Measurements from ENCODE around the gene MACROD1. TPM values are rescaled to one million over a fixed set of nuclear protein-coding genes. Genes with fewer than 3 reads are reported as not detected.

Gene MACROD1
- total RNA-seq, 2 experiments from 2014 or later = 6.0 to 6.3 TPM

GRCh38 chr11:64059339-64060140, 106.4 kb downstream of the MACROD1 start:
- no peak overlapping the region for H3K27ac Mint-ChIP-seq
- peaks cover 23% of the 10 kb centered on the region for H3K27me3 Mint-ChIP-seq
- CTCF ChIA-PET = no interaction called here
- H3K9me3 Mint-ChIP-seq = no peaks in the 10 kb centered on the region
- peaks cover 13% of the 10 kb centered on the region for H3K4me1 ChIP-seq (ENCODE audit: insufficient read depth, low read length)
- no peak overlapping the region for H3K4me3 Mint-ChIP-seq
- no peak for TF ChIP-seq CTCF (IDR thresholded peaks at IDR 0.05)
- no peaks in the 10 kb centered on the region for H3K36me3 ChIP-seq (ENCODE audit: insufficient read depth, low read length)
- H3K27ac ChIP-seq (ENCODE audit: low read depth in 1 of 2, low read length in 2 of 2) = no peak overlapping the region
- ATAC-seq (ENCODE audit: poor library complexity) (no peak), DNase-seq (no peak)
- peaks cover 0 to 11% of the 10 kb centered on the region in 2 experiments for H3K9me3 ChIP-seq (ENCODE audit: control insufficient read depth in 1 of 2, insufficient read depth in 1 of 2, low read length in 2 of 2)
- intact Hi-C loops (cut with DNase I, micrococcal nuclease) = no loop called here
- no peak overlapping the region for H3K4me3 ChIP-seq (ENCODE audit: low read length)
- peaks cover 8% of the 10 kb centered on the region for H3K4me1 Mint-ChIP-seq (ENCODE audit: low read depth)
- POLR2A ChIA-PET = no interaction called here
- peaks cover 19 to 24% of the 10 kb centered on the region in 2 experiments for H3K27me3 ChIP-seq (ENCODE audit: control insufficient read depth in 1 of 2, insufficient read depth in 2 of 2, low read length in 2 of 2)
- H3K36me3 Mint-ChIP-seq (ENCODE audit: low read depth) = no peaks in the 10 kb centered on the region

GRCh38 chr11:64058494-64058893, 107.4 kb downstream of the MACROD1 start:
- peaks cover 0 to 11% of the 10 kb centered on the region in 2 experiments for H3K9me3 ChIP-seq (ENCODE audit: control insufficient read depth in 1 of 2, insufficient read depth in 1 of 2, low read length in 2 of 2)
- peaks cover 13% of the 10 kb centered on the region for H3K4me1 ChIP-seq (ENCODE audit: insufficient read depth, low read length)
- Mint-ChIP-seq H3K4me1 (ENCODE audit: low read depth) (peaks cover 8% of the 10 kb centered on the region), H3K9me3 (no peaks in the 10 kb centered on the region), H3K27ac (no peak overlapping the region), H3K27me3 (peaks cover 23% of the 10 kb centered on the region), H3K36me3 (ENCODE audit: low read depth) (no peaks in the 10 kb centered on the region), H3K4me3 (no peak overlapping the region)
- ATAC-seq (ENCODE audit: poor library complexity) (no peak), DNase-seq (no peak)
- no peaks in the 10 kb centered on the region for H3K36me3 ChIP-seq (ENCODE audit: insufficient read depth, low read length)
- intact Hi-C loops (cut with DNase I, micrococcal nuclease) = no loop called here
- no peak for TF ChIP-seq CTCF (IDR thresholded peaks at IDR 0.05)
- ChIA-PET CTCF (no interaction called here), POLR2A (no interaction called here)
- no peak overlapping the region for H3K4me3 ChIP-seq (ENCODE audit: low read length)
- H3K27ac ChIP-seq (ENCODE audit: low read depth in 1 of 2, low read length in 2 of 2) = no peak overlapping the region
- peaks cover 19 to 24% of the 10 kb centered on the region in 2 experiments for H3K27me3 ChIP-seq (ENCODE audit: control insufficient read depth in 1 of 2, insufficient read depth in 2 of 2, low read length in 2 of 2)

- Mint-ChIP-seq H3K36me3 (ENCODE audit: low read depth) (no peaks in the 10 kb centered on the region), H3K4me1 (ENCODE audit: low read depth) (peaks cover 8% of the 10 kb centered on the region)
- intact Hi-C loops (cut with DNase I, micrococcal nuclease) = no loop called here
Observed at GRCh38 chr11:64057890-64058289, 108.0 kb downstream of the MACROD1 start.

More at GRCh38 chr11:64057890-64058289, 108.0 kb downstream of the MACROD1 start:
- no peak overlapping the region for H3K27ac ChIP-seq (ENCODE audit: low read depth in 1 of 2, low read length in 2 of 2)
- H3K9me3 ChIP-seq (ENCODE audit: control insufficient read depth in 1 of 2, insufficient read depth in 1 of 2, low read length in 2 of 2) = peaks cover 0 to 11% of the 10 kb centered on the region in 2 experiments
- ATAC-seq (ENCODE audit: poor library complexity) (no peak), DNase-seq (no peak)
- H3K4me1 ChIP-seq (ENCODE audit: insufficient read depth, low read length) = peaks cover 13% of the 10 kb centered on the region
- peaks cover 18% of the 10 kb centered on the region for H3K27me3 Mint-ChIP-seq
- H3K9me3 Mint-ChIP-seq = no peaks in the 10 kb centered on the region
- H3K27me3 ChIP-seq (ENCODE audit: control insufficient read depth in 1 of 2, insufficient read depth in 2 of 2, low read length in 2 of 2) = peaks cover 19 to 21% of the 10 kb centered on the region in 2 experiments
- no peak overlapping the region for H3K4me3 ChIP-seq (ENCODE audit: low read length)
- H3K27ac Mint-ChIP-seq = no peak overlapping the region
- POLR2A ChIA-PET = no interaction called here
- H3K36me3 ChIP-seq (ENCODE audit: insufficient read depth, low read length) = no peaks in the 10 kb centered on the region
- no peak for TF ChIP-seq CTCF (IDR thresholded peaks at IDR 0.05)
- no peak overlapping the region for H3K4me3 Mint-ChIP-seq
- CTCF ChIA-PET = no interaction called here
